HG03469 (cell line): ENCODE measurements around the gene EXOG.
"Not testable (repeated sequence)": the region's sequence is repeated elsewhere in the genome, so short reads cannot be mapped to it uniquely, and the experiment has no call there.

Experiments
- ATAC-seq: cut with Tn5 transposase; IDR thresholded peaks from one replicate; pipeline ENCODE4 v1.9.1; 2021; ENCODE audit warnings: mild to moderate bottlenecking, moderate library complexity, moderate number of reproducible peaks; ENCODE audit not compliant: unreplicated experiment

The EXOG gene

DNA sequence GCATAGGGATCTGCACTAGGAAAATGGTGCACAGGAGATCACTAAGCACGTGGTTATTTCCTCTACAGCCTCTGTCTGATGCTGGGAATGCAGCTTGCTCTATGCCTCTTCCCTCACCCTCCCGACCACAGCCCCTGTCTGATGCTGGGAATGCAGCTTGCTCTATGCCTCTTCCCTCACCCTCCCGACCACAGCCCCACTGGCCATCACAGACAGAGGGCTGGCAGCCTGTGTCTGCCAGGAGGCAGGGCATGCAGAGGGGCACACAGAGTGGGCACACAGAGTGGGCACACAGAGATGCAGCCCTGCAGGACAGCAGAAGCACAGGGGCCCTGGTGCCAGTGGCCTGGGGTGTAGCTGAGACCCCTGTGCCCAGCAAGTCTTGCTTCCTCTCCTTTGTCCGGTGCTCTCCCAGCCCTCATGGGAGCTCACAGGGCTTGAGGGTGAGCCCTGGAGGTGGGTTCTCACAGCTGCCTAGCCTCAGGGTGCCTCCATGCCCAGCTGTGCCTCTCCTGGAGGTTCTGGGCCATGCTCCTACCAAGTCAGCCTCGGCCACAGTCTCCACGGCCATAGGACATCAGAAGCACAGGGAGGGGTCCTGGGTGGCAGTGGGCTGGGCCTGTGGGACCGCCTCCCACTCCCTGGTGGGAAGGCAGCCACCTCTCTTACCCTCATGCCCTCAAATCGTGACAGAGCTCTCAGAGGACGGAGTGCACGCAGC, 65.8 kb downstream of the EXOG start:
- ATAC-seq, result no peak

DNA sequence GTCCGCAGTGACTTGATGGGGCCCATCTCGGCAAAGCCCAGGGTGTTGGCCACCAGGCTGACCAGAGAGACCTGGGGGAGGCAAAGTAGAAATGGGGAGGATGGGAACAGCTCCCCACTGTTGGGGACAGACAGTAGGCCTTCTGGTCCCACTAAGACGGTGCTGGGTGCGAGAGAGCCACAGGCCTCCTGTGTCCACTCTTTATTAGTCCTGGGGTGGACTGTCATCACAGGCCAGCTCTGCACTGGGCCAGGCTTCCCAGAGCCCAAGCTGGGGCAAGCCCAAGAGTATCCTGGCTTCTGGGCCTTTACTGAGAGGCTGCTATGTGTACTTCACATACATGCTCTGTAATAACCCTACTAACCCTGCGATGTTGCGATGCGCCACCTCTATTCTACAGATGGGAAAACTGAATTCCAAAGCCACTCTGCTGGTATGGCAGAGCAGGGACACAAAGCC, 66.4 kb downstream of the EXOG start:
- no peak for ATAC-seq

DNA sequence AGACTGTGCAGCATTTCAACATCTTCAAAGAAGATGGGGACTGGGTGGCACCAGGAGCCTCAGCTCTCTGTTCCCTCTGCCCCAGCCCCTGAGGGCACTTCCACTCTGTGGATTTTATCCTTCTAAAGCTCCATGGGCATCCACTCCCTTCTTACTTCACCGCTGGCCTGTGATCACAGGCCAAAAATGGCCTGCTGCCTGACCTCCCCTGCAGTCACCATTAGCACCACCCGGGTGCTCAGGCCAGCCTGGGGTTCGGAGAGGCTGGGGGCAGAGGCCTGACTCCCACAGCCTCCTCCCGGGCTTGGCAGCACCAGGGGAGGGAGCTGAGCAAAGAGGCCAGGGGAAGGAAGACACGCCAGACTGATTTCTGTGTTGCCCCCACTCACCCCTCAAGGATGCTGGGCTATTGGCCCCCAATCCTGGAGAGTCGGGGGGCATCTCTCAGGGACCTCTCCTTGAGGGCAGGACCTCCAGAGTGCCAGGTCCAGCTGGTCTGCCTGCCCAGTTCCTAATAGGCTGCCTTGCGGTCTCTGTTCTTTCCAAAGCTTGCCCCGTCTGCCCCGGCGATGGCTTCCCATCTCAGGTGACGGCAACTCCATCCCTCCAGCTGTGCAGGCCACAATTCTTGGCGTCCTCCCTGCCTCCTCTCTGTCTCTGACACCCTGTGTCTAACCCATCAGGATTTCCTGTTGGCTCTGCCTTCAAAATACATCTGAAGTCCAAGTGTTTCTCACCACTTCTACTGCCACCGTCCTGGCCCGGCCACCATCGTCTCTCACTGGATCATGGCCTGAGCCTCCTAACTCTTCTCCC, 67.1 kb downstream of the EXOG start:
- no peak for ATAC-seq

DNA sequence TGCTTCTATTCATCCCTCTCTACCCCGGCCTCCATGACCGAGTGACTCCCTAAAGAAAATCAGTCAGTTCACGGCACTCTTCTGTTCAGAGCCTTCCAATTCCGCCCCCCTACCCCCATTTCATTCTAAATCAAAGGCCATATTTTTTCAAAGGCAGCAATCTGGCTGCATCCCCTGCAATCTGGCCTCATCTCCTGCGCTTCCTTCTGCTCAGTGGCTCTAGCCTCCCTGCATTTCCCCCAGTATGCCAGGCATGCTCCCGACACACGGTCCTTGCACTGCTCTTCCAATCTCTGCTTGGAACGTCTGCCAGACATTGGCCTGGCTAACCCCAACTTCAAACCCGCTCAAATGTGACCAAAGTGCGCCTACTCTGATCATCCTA, 67.7 kb downstream of the EXOG start:
- ATAC-seq, result no peak

DNA sequence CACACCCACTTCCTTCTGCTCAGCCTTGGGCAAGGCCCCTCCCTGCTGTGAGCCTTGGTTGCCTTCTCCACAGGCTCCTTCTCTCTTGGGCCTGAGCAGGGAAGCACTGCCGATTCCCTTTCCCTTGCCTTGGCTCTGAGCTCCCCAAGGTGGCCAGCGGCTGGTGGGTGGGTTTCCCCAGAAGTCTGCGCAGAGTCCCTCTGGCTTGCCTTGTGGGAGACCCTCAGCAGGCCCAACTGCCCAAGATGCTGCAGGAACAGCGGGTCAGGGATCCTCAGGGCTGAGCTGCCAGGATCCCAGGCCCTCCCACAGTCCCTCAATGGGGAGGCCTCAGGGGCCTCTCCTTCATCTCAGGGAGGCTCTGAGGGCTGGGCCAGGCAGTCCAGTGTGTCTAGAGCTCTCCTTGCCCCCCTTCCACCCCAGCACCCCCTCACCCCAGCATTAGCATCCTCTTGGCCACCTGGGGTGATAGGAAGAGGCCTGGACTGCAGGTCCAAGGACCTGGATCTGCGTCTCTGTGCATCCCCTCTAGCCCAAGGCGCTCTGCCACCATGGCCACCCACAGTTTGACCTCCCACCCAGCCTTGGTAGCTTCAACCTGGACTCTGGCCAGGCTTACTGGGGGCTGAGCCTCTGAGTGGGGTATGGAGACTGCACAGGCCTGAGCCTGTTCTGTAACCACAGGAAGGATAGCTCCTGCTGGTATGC, 68.6 kb downstream of the EXOG start:
- no peak for ATAC-seq

DNA sequence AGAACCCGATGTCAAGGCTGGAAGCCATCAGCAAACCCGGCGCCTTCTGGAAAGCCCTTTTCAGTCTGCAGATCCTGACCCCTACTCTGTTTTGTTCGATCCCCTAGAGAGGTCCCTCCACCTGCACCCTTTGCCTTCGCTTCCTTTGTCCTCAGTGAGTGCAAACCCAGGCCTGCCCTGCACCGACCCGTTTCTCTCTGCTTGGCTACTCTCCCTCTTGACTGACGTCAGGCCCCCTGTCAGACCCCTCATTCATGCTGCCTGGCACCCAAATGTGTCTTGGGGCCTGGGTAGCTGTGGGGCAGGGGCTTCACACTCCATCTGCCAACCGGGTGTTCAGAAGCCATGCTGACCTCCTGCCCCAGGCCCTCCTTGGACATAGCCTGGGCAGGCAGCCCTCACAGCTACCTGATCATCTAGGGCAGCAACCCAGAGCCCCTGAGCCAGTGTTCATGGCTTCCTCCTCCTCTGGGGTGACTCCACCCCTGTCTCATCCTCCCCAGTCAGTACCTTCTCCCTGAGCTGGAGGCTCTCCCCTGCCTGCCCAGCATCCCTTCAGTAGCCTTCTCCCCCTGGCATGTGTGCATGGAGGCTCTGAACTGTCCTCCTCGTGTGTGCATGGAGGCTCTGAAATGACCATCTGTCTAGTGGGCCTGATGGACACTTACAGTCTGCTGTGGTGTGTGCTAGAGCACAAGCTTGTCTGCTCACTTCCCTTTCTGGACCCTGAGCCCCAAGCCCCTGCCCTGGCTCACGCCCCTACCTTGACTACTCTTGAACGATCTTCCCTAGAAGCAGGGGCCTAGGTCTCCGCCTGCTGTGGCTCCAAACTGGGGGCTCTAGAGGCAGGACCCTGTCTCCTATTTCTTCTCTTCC, 69.4 kb downstream of the EXOG start:
- no peak for ATAC-seq

DNA sequence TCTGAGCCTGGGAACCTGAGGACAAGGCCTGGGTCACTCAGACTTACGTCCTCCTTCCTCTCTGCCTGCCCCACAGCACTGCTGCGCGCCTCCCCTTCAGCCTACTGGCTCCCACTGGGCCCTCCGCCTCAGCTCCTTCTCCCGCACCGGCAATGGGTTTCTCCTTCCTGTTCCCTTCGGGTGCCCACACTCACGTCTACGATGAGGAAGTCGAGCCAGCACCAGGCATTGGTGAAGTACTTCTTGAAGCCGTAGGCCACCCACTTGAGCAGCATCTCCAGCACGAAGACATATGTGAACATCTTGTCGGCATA, 70.0 kb downstream of the EXOG start:
- no peak for ATAC-seq

DNA sequence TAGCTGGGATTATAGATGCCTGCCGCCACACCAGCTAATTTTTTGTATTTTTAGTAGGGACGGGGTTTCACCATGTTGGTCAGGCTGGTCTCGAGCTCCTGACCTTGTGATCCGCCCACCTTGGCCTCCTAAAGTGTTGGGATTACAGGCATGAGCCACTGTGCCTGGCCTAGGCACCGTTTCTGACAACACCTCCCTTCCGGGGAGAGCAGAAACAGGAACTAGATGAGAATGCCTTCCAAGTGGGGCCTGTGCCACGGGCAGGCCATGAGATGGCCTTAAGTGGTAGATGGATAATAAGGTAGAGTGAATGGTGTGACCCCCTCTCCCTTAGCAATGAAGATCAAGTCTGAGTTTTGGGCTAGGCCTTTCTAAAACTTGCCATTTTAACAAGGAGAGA, 70.7 kb downstream of the EXOG start:
- not testable (repeated sequence) for ATAC-seq

DNA sequence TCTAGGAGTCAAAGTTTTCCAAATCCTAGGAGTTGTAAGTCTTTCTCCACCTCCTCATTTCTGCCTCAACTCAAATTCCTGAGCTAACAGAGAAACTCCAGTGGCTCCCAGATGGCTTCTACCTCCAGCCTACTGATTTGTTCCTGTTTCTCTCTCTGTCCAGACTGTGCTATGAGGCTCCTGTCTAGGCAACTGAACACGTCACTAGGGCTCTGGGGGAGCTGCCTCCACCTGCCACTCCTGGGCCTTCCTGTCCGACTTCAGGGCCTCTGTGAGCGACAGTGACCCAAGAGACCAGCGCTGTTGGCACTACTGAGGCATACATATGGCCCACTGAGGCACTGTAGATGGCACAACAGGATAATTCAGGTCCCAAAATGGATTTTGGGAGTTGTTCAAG, 71.4 kb downstream of the EXOG start:
- ATAC-seq, result no peak

DNA sequence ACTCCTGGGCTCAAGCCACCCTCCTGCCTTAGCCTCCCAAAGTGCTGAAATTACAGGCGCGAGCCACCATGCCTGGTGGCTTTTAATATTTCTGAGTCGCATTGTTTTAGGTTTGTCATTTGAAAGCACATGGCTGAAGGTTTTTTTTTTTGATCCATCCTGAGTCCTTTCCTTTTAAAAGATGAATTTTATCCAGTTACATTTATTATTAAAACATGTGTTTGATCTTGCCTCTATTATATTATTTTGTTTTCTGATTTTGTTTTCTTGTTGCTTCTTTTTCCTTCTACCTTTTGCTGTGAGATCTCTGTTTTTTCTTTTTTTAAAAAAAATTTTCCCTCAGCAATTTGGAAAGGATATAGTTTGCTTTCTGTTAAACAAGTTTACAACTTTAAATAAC, 77.0 kb downstream of the EXOG start:
- ATAC-seq, result no peak

DNA sequence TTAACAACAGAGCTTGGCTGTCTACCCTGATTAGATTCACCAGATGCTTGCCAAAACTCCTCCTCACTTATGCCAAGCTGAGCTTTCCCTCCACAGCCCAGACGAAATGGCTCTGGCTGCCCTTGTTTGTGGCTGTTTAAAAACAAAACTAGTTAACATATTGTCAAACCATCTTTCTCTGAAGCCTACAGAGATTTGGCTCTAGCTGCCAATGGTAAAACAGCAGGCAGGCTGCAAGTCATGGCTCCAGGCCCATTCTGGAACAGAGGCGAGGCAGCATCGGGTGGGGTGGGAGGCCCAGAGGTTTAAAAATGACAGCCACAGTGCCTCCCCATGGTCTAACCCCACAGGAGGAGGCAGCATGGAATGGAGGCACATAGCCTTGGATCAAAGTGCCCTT, 77.4 kb downstream of the EXOG start:
- ATAC-seq, result no peak

DNA sequence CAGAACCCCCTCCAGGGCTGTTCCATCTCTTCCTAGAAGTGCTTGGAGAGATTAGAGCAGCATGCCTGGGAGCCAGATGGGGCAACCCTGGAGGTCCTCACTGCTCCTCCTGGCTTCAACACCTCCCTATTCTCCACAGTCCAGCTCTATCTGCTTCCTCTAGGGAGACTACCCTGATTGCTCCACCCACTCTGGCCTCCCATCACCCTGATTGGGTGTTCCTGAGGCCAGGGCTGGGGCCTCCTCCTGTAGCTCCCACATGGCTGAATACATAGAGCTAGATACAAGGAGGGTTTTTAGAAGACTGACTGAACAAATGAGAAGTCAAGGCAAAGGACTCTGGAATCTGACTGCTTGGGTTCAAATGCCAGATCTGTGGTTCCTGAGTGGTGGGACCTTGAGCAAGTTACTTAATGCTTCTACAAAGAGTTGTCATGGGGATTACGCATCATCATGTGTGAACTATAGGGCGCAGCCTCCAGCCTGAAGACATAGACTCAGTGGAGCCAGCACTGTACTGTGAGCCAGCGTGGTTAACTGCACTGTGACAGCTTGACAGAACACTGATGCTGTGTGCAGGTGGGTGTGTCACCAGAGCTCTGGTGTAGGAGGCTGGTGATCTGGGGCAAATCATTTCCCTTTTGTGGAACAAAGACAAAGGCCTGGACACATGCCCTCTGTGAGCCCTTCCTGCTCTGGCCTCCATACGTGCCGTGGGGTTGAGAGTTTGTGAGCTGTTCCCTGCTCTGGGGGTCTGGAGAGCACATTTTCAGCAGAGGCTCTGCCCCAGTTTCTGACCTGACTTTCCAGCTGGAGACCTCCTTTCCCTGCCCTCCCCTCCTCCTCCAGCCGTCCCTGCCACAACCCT, 78.5 kb downstream of the EXOG start:
- ATAC-seq, result no peak

DNA sequence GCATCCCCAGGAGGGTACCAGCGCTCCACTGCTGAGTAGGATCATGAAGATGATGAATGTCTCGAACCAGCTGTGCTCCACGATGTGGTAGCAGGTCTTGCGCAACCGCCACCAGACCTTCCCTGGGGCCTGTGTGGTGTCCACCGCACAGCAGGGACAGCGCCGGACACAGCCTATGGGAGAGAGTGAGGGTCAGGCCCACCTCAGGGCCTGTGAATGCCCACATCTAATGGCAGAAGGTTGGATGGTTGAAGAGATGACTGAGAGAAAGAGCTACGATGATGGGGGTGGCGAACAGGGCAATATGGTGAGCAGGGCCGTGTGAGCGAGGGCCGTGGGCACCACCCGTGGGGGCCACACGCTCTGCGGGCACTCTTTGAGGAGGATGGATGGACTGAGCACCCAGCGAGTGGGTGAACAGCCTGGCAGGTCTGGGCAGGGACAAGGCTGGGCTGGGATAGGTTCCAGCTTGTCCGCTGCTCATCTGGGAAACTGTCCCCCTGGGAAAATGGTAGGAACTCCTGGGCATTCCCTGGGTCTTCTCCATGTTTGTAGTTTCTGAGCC, 79.2 kb downstream of the EXOG start:
- no peak for ATAC-seq
